ENCODE results near the gene AFF1. TPM values are rescaled to one million over a fixed set of nuclear protein-coding genes. Genes with fewer than 3 reads are reported as not detected.
A peak's percentile ranks its signal among the peaks of the same experiment; 100 is the strongest.

Gene AFF1
- total RNA-seq, 1 experiment from 2014 or later: 93.4 TPM

DNA sequence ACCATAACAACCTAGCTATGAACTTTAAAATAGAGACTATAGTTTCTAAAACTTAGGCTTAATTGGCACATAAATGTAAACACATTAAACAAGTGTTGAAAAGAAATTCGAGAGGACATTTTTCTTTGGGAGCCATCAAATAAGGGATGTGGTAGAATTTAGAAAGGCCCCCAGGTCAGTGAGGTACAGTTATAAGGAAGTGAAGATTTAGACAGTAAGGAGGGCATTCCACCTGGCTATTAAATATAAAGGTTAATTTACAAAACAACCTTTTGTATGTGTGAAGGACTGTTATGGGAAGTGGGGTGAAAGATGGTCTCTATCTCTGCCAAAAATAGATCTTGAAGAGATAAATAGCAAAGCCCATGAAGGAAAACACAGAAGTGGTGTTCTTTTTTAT, 83.9 kb downstream of the AFF1 start (continued):
- TF ChIP-seq, protein P1, sequence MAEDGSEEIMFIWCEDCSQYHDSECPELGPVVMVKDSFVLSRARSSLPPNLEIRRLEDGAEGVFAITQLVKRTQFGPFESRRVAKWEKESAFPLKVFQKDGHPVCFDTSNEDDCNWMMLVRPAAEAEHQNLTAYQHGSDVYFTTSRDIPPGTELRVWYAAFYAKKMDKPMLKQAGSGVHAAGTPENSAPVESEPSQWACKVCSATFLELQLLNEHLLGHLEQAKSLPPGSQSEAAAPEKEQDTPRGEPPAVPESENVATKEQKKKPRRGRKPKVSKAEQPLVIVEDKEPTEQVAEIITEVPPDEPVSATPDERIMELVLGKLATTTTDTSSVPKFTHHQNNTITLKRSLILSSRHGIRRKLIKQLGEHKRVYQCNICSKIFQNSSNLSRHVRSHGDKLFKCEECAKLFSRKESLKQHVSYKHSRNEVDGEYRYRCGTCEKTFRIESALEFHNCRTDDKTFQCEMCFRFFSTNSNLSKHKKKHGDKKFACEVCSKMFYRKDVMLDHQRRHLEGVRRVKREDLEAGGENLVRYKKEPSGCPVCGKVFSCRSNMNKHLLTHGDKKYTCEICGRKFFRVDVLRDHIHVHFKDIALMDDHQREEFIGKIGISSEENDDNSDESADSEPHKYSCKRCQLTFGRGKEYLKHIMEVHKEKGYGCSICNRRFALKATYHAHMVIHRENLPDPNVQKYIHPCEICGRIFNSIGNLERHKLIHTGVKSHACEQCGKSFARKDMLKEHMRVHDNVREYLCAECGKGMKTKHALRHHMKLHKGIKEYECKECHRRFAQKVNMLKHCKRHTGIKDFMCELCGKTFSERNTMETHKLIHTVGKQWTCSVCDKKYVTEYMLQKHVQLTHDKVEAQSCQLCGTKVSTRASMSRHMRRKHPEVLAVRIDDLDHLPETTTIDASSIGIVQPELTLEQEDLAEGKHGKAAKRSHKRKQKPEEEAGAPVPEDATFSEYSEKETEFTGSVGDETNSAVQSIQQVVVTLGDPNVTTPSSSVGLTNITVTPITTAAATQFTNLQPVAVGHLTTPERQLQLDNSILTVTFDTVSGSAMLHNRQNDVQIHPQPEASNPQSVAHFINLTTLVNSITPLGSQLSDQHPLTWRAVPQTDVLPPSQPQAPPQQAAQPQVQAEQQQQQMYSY (CRISPR knock-in tag; IDR thresholded peaks at IDR 0.05): no peak
- TF ChIP-seq, protein P2, sequence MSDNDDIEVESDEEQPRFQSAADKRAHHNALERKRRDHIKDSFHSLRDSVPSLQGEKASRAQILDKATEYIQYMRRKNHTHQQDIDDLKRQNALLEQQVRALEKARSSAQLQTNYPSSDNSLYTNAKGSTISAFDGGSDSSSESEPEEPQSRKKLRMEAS (CRISPR knock-in tag; IDR thresholded peaks at IDR 0.05): no peak
- TF ChIP-seq IRF2 (CRISPR knock-in tag; IDR thresholded peaks at IDR 0.05; ENCODE audit: borderline replicate concordance, low read depth): no peak
- no peak for TF ChIP-seq CREB1 (CRISPR knock-in tag; IDR thresholded peaks at IDR 0.05)

DNA sequence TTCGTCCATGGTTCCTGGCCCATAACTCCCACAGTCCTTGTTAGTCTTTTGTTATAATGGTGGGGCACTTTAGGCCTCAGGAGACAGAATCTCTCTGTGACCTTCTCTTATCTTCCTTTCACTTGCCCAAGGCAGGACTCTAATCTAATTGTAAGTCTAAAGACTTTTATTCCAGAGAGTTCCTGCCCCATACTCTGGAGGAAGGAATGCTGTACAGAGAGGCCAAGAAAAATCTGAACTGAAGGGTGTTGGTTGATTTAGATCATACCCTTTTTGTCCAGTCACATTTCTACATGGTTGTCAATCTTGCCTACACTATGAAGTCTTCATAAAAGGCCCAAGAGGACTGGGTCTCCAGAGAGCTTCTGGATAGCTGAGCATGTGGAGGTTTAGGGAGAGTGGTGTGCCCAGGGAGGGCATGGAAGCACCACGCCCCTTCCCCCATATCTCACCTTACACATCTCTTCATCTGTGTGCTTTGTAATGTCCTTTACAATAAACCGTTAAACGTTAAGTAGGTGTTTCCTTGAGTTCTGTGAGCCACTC, 84.5 kb downstream of the AFF1 start:
- DNase-seq (ENCODE audit: low spot score) (no peak), ATAC-seq (no peak; the same call in 1 of the 2 replicates)
- Mint-ChIP-seq H3K4me1 (peaks cover 79% of the 10 kb centered on the region), H3K4me3 (no peak overlapping the region), H3K27me3 (ENCODE audit: low read depth) (no peaks in the 10 kb centered on the region), H3K36me3 (no peaks in the 10 kb centered on the region), H3K9me3 (no peaks in the 10 kb centered on the region), H3K27ac (peak overlapping the region; percentile 75)
- CTCF ChIA-PET: no interaction called here
- POLR2A ChIA-PET: no interaction called here
- TF ChIP-seq, protein P3, sequence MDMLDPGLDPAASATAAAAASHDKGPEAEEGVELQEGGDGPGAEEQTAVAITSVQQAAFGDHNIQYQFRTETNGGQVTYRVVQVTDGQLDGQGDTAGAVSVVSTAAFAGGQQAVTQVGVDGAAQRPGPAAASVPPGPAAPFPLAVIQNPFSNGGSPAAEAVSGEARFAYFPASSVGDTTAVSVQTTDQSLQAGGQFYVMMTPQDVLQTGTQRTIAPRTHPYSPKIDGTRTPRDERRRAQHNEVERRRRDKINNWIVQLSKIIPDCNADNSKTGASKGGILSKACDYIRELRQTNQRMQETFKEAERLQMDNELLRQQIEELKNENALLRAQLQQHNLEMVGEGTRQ (CRISPR knock-in tag; IDR thresholded peaks at IDR 0.05): no peak
- TF ChIP-seq, protein P4, sequence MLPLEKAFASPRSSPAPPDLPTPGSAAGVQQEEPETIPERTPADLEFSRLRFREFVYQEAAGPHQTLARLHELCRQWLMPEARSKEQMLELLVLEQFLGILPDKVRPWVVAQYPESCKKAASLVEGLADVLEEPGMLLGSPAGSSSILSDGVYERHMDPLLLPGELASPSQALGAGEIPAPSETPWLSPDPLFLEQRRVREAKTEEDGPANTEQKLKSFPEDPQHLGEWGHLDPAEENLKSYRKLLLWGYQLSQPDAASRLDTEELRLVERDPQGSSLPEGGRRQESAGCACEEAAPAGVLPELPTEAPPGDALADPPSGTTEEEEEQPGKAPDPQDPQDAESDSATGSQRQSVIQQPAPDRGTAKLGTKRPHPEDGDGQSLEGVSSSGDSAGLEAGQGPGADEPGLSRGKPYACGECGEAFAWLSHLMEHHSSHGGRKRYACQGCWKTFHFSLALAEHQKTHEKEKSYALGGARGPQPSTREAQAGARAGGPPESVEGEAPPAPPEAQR (CRISPR knock-in tag; IDR thresholded peaks at IDR 0.05): no peak
- no peak for TF ChIP-seq CBFB (CRISPR knock-in tag; IDR thresholded peaks at IDR 0.05; ENCODE audit: low read depth)
- TF ChIP-seq, protein P5, sequence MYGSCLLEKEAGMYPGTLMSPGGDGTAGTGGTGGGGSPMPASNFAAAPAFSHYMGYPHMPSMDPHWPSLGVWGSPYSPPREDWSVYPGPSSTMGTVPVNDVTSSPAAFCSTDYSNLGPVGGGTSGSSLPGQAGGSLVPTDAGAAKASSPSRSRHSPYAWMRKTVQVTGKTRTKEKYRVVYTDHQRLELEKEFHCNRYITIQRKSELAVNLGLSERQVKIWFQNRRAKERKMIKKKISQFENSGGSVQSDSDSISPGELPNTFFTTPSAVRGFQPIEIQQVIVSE (CRISPR knock-in tag; IDR thresholded peaks at IDR 0.05; ENCODE audit: borderline replicate concordance): no peak
- TF ChIP-seq SMAD4 (CRISPR knock-in tag; IDR thresholded peaks at IDR 0.05): no peak
- TF ChIP-seq JUN (CRISPR knock-in tag; IDR thresholded peaks at IDR 0.05): no peak
- TF ChIP-seq ELF4 (CRISPR knock-in tag; IDR thresholded peaks at IDR 0.05; ENCODE audit: low read depth): no peak
- TF ChIP-seq, protein P6, sequence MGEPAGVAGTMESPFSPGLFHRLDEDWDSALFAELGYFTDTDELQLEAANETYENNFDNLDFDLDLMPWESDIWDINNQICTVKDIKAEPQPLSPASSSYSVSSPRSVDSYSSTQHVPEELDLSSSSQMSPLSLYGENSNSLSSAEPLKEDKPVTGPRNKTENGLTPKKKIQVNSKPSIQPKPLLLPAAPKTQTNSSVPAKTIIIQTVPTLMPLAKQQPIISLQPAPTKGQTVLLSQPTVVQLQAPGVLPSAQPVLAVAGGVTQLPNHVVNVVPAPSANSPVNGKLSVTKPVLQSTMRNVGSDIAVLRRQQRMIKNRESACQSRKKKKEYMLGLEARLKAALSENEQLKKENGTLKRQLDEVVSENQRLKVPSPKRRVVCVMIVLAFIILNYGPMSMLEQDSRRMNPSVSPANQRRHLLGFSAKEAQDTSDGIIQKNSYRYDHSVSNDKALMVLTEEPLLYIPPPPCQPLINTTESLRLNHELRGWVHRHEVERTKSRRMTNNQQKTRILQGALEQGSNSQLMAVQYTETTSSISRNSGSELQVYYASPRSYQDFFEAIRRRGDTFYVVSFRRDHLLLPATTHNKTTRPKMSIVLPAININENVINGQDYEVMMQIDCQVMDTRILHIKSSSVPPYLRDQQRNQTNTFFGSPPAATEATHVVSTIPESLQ (CRISPR knock-in tag; IDR thresholded peaks at IDR 0.05): no peak
- TF ChIP-seq, protein P7, sequence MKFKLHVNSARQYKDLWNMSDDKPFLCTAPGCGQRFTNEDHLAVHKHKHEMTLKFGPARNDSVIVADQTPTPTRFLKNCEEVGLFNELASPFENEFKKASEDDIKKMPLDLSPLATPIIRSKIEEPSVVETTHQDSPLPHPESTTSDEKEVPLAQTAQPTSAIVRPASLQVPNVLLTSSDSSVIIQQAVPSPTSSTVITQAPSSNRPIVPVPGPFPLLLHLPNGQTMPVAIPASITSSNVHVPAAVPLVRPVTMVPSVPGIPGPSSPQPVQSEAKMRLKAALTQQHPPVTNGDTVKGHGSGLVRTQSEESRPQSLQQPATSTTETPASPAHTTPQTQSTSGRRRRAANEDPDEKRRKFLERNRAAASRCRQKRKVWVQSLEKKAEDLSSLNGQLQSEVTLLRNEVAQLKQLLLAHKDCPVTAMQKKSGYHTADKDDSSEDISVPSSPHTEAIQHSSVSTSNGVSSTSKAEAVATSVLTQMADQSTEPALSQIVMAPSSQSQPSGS (CRISPR knock-in tag; IDR thresholded peaks at IDR 0.05; ENCODE audit: borderline replicate concordance, low read depth): no peak
- TF ChIP-seq GTF2I (CRISPR knock-in tag; conservative IDR thresholded peaks at IDR 0.05): no peak
- TF ChIP-seq, protein P8, sequence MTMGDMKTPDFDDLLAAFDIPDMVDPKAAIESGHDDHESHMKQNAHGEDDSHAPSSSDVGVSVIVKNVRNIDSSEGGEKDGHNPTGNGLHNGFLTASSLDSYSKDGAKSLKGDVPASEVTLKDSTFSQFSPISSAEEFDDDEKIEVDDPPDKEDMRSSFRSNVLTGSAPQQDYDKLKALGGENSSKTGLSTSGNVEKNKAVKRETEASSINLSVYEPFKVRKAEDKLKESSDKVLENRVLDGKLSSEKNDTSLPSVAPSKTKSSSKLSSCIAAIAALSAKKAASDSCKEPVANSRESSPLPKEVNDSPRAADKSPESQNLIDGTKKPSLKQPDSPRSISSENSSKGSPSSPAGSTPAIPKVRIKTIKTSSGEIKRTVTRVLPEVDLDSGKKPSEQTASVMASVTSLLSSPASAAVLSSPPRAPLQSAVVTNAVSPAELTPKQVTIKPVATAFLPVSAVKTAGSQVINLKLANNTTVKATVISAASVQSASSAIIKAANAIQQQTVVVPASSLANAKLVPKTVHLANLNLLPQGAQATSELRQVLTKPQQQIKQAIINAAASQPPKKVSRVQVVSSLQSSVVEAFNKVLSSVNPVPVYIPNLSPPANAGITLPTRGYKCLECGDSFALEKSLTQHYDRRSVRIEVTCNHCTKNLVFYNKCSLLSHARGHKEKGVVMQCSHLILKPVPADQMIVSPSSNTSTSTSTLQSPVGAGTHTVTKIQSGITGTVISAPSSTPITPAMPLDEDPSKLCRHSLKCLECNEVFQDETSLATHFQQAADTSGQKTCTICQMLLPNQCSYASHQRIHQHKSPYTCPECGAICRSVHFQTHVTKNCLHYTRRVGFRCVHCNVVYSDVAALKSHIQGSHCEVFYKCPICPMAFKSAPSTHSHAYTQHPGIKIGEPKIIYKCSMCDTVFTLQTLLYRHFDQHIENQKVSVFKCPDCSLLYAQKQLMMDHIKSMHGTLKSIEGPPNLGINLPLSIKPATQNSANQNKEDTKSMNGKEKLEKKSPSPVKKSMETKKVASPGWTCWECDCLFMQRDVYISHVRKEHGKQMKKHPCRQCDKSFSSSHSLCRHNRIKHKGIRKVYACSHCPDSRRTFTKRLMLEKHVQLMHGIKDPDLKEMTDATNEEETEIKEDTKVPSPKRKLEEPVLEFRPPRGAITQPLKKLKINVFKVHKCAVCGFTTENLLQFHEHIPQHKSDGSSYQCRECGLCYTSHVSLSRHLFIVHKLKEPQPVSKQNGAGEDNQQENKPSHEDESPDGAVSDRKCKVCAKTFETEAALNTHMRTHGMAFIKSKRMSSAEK (CRISPR knock-in tag; IDR thresholded peaks at IDR 0.05; ENCODE audit: borderline replicate concordance): no peak
- no peak for TF ChIP-seq ZNF138 (CRISPR knock-in tag; conservative IDR thresholded peaks at IDR 0.05)
- TF ChIP-seq IRF2 (CRISPR knock-in tag; IDR thresholded peaks at IDR 0.05; ENCODE audit: borderline replicate concordance, low read depth): no peak
- no peak for TF ChIP-seq ZNF317 (CRISPR knock-in tag; IDR thresholded peaks at IDR 0.05; ENCODE audit: borderline replicate concordance, low read depth)
- TF ChIP-seq GABPB1 (CRISPR knock-in tag; IDR thresholded peaks at IDR 0.05): no peak
- no peak for TF ChIP-seq OVOL2 (CRISPR knock-in tag; IDR thresholded peaks at IDR 0.05; ENCODE audit: borderline replicate concordance)
- TF ChIP-seq, protein P9, sequence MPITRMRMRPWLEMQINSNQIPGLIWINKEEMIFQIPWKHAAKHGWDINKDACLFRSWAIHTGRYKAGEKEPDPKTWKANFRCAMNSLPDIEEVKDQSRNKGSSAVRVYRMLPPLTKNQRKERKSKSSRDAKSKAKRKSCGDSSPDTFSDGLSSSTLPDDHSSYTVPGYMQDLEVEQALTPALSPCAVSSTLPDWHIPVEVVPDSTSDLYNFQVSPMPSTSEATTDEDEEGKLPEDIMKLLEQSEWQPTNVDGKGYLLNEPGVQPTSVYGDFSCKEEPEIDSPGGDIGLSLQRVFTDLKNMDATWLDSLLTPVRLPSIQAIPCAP (CRISPR knock-in tag; IDR thresholded peaks at IDR 0.05): no peak

Data from WTC11 (cell line).